GM18907 (cell line): ENCODE data around the gene SH2D1A.

Experiments
- ATAC-seq: cut with Tn5 transposase; IDR thresholded peaks from one replicate; pipeline ENCODE4 v1.9.1; 2021; ENCODE audit warnings: mild to moderate bottlenecking, moderate library complexity; ENCODE audit not compliant: unreplicated experiment

The SH2D1A gene

GRCh38 chrX:124415115-124415800 is 68.9 kb downstream of the SH2D1A start:
- peak; percentile 61 for ATAC-seq

- no peak for ATAC-seq
Measured at GRCh38 chrX:124421898-124422655, 75.7 kb downstream of the SH2D1A start.
